Stimulated activated CD4-positive, alpha-beta T cell treated with anti-CD3 and anti-CD28 coated beads, Interleukin-15, amount 100 ng/mL, for 1 hour (primary cell): ENCODE measurements around the gene ADNP.

Experiments used
- DNase-seq, 2 donors: peaks; one replicate each; pipeline ENCODE4 v3.0.0-alpha.2; 2020; ENCODE audit warnings: low read depth in 1 of 2, low spot score in 1 of 2

Gene ADNP

DNA sequence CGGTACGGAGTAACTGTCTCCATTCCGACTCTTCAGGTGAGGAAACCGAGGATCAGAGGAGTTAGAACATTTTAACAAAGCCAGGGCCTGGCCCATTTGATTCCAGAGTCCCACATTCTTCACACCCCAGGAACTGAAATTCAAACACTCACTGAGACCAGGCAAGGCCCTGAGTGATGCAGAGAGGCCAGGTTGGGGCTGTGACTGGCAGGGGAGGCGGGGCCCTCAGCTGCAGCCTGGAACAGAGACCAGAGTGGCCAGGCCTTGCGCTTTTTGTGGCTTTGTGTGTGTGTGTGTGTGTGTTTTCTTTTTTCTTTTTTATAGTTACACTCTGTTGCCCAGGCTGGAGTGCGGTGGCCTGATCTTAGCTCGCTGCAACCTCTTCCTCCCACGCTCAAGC lies 79.2 kb downstream of the ADNP start:
- no peak for DNase-seq

DNA sequence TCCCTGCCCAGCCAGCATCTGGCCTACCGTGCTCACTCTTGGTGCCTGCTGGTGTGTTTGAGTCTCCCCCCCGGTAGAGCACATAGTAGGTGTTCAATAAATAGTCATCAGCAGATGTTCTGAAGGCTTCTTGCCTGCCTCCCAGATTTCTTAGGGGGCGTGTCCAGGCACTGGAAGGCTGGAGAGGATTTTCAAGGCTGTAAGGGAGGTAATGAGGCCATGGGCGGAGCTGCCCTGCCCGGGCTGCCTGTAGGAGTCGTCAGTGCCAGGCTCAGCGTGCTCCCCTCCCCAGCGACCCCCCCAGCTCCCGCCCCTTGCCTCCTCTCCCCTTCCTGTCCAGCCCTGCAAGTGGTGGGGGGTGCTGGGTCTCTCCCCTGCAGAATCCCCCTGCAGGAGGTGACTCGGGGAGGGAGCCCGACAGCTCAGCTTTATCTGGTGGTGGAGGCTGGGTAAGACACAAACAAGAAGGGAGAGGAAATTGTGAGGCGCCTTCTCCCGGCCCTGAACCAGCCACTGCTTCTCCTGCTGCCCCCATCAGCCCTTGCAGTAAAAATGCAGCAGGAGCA lies 80.4 kb downstream of the ADNP start:
- DNase-seq: no peak

DNA sequence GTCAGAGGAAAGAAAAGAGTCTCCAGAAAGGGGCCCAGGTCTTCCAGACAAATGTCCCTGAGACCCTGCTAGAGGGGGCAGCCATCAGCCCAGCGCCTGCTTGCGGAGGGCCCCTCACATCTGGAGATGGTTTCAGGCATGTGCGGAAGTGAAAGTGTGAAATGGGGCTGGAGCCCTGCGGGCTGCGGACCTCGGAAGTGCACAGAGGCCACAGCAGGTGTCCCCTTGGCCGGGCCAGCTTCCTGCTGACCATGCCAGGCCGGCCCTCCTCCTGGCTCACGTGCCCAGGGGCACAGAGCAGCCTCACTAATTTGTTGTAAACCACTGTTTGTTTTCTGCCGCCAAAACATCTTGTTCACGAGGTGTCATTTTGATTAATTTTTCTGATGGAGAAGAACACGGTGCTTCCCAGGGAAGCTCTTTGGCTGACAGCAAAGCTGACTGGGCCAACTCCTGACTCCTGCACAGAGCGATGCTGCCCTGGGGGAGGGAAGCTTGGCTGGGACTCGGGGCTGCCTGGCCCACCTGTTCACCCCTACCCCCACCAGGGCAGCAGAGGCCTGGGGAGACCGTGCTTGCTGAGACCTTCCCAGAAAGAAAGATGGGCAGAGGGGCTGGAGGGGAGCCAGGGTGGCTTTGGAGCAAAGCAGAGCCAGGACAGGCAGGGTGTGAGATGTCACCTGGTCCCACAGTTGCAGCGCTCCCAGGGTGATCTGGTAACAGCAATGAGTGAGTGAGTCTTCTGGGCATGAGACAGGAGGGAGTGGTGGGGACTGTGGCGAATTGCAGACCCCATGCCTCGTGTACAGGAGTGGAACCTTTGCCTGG lies 82.2 kb downstream of the ADNP start:
- DNase-seq: no peak

DNA sequence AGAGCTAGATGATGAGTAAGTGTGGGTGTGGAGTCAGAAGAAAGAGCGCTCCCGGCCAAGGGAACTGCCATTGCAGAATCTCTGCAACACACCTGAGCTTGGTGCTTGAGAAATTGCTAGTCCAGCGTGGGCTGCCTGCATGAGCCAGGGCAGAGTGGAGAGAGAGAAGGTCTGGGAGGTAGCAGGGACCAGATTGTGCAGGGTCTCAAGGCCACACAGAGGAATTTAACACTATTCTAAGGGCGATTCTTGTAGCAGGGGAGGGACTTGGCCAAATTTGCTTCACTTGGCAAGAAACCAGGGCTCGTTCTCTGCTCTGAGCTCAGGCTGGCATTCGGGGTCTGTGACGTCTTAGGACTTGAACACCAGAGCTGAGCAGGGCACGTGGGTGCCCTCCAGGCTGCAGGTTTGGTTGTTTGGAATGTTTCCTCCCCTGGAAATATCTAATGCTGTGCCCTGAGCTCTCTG lies 82.9 kb downstream of the ADNP start:
- no peak for DNase-seq

DNA sequence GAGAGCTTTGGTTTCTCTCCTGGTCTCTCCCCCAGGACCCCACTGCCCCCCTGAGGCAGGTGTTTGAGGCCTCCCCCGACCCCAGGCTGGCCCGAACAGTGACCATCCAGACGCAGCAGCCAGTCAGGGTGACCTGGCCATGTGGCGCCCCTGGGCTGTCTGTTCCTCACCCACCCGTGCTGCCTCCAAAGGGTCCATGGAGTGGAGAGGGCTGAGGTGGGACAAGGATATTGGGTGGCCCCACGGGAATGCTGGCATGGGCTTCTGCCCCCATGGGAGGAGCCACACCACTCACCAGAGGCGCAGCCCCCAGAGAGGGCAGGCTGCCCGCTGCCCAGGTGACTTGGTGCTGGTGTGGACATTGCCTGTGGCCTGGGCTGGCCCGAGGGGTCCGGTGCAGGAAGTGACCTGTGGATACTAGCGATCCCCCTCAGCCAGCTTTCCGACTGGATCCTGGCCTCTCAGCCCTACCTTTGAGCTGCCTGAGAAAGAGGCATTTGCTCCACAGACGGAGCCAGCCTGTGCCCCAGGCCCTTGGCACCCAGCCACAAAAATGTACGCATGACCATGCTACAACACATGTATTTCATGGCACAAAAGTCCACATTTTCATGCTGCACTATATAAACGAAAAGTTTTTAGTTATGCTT lies 85.5 kb downstream of the ADNP start:
- no peak for DNase-seq

DNA sequence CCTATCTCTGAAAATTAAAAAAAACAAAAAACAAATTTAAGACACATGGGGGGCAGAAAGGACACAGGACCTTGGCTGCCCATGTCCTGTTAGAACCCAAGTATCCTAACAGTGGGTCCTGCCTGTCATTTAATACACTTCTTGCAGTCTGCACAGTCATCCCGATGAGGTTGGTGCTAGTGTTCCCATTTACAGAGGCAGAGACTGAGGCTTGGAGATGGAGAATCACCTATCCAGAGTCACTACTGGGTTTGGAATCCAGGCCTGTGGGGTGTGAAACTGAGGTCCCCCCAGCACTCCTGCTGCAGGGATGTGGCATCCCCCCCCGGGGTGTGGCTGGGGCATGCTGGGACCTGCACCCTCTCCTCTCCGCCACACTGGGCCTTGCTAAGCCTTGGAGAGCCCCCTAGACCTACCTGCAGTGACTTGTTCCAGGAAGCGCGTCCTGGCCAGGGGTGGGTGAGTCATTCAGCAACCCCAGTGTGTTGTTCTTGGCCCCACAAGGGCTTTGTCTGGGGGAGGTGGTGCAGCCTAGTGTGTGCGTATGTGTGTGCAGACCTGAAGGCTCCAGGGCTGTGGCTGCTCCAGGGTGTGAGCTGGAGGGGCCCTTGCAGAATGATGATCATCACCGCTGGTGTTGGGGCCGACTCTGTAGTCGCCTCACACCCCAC lies 86.7 kb downstream of the ADNP start:
- no peak for DNase-seq

DNA sequence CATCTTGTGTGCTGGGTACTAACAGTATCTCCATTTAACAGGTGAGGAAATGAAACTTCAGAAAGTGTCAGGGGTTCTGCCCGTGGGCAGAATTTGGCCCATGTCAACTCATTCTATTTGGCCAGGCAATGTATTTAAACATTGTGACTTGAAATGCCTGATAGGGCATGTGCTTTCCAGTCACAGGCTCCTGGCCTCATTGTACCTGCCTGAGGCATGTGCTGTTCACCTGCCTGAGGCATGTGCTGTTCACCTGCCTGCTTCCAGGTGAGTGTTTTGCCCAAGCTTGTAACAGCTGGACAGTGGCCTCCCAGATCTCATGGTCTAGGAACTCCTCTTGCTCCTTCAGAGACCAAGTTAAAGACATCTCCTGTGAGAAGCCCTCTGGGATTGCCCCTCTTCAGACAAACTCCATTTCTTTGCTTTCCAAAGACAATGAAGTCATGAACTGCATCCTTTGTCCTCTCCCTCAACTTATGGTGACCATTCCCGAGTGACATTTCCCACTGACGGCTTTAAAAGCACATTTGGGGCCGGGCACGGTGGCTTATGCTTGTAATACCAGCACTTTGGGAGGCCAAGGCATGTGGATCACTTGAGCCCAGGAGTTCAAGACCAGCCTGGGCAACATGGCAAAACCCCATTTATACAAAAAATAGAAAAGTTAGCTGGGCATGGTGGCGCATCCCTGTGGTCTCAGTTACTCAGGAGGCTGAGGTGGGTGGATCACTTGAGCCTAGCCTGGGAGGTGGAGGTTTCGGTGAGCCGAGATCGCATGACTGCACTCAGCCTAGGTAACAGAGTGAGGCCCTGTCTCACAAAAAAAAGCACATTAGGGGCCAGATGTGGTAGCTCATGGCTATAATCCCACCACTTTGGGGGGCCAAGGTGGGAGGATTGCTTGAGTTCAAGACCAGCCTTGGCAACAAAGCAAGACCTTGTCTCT lies 87.6 kb downstream of the ADNP start:
- DNase-seq: no peak

DNA sequence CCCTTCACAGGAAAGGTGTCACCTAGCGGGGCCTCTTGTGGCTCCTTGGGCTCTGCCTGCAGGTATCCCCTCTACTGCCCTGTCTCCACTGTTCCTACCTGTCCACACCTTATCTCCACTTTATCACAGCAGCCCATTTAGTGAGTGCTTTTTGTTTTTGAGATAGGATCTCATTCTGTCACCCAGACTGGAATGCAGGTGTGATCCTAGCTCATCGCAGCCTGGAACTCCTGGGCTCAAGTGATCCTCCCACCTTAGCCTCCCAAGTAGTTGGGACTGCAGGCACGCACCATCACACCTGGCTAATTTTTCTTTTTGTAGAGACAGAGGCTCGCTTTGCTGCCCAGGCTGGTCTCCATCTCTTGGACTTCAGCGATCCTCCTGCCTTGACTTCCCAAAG lies 88.4 kb downstream of the ADNP start:
- DNase-seq: no peak
